ENCODE results near the gene CELSR1. TPM values are rescaled to one million over a fixed set of nuclear protein-coding genes. Genes with fewer than 3 reads are reported as not detected.

The CELSR1 gene
- total RNA-seq, 3 donors from 2014 or later = 0.96 to 36.7 (median 21.2) TPM

GRCh38 chr22:46354993-46355305, 182.5 kb downstream of the CELSR1 start:
- no peaks in the 10 kb centered on the region for H3K27me3 ChIP-seq
- H3K4me1 ChIP-seq = no peaks in the 10 kb centered on the region
- no peak for DNase-seq (ENCODE audit: low spot score in 2 of 2)
- H3K4me3 ChIP-seq = no peak overlapping the region
- H3K9me3 ChIP-seq = no peaks in the 10 kb centered on the region
- TF ChIP-seq POLR2A (IDR thresholded peaks at IDR 0.05) (no peak), CTCF (IDR thresholded peaks at IDR 0.05) (no peak), POLR2AphosphoS5 (IDR thresholded peaks at IDR 0.05) (no peak)
- intact Hi-C loops (cut with DNase I; ENCODE audit: low total_unique reads) = loop anchor here (10.0 kb wide), 1 partner anchor 180 kb away; the partner anchor contains the start of gene CELSR1
- H3K36me3 ChIP-seq = peaks cover 15% of the 10 kb centered on the region
- no peak overlapping the region for H3K27ac ChIP-seq

- no peak for TF ChIP-seq POLR2A (IDR thresholded peaks at IDR 0.05)
- no peak for TF ChIP-seq CTCF (IDR thresholded peaks at IDR 0.05)
- no peak for TF ChIP-seq POLR2AphosphoS5 (IDR thresholded peaks at IDR 0.05)
- H3K4me3 ChIP-seq = no peak overlapping the region
- peaks cover 15% of the 10 kb centered on the region for H3K36me3 ChIP-seq
- H3K9me3 ChIP-seq = no peaks in the 10 kb centered on the region
- DNase-seq (ENCODE audit: low spot score in 2 of 2) = no peak
- no peaks in the 10 kb centered on the region for H3K4me1 ChIP-seq
- no peak overlapping the region for H3K27ac ChIP-seq
- H3K27me3 ChIP-seq = no peaks in the 10 kb centered on the region
- intact Hi-C loops (cut with DNase I; ENCODE audit: low total_unique reads) = loop anchor here (10.0 kb wide), 1 partner anchor 180 kb away; the partner anchor contains the start of gene CELSR1
These were observed 183.0 kb downstream of the CELSR1 start for GRCh38 chr22:46354176-46354992.

GRCh38 chr22:46353483-46354105, 183.8 kb downstream of the CELSR1 start:
- Histone ChIP-seq H3K27me3 (no peaks in the 10 kb centered on the region), H3K9me3 (no peaks in the 10 kb centered on the region), H3K4me1 (no peaks in the 10 kb centered on the region), H3K27ac (no peak overlapping the region), H3K4me3 (no peak overlapping the region), H3K36me3 (peaks cover 15% of the 10 kb centered on the region)
- TF ChIP-seq CTCF (IDR thresholded peaks at IDR 0.05) (no peak), POLR2AphosphoS5 (IDR thresholded peaks at IDR 0.05) (no peak), POLR2A (IDR thresholded peaks at IDR 0.05) (no peak)
- intact Hi-C loops (cut with DNase I; ENCODE audit: low total_unique reads) = loop anchor here (10.0 kb wide), 1 partner anchor 181 kb away; the partner anchor contains the start of gene CELSR1
- DNase-seq (ENCODE audit: low spot score in 2 of 2) = no peak

GRCh38 chr22:46352691-46353386, 184.6 kb downstream of the CELSR1 start:
- Histone ChIP-seq H3K4me3 (no peak overlapping the region), H3K27me3 (no peaks in the 10 kb centered on the region), H3K27ac (no peak overlapping the region), H3K4me1 (no peaks in the 10 kb centered on the region), H3K9me3 (no peaks in the 10 kb centered on the region), H3K36me3 (peaks cover 22% of the 10 kb centered on the region)
- TF ChIP-seq POLR2AphosphoS5 (IDR thresholded peaks at IDR 0.05) (no peak), POLR2A (IDR thresholded peaks at IDR 0.05) (no peak), CTCF (IDR thresholded peaks at IDR 0.05) (no peak)
- intact Hi-C loops (cut with DNase I; ENCODE audit: low total_unique reads) = loop anchor here (10.0 kb wide), 1 partner anchor 182 kb away; the partner anchor contains the start of gene CELSR1
- peak in 1 of 2 donors; percentile 70 for DNase-seq (ENCODE audit: low spot score in 2 of 2)
